ENCODE measurements around the gene SSUH2.

- TF ChIP-seq CTCF (IDR thresholded peaks at IDR 0.05) = no peak
- TF ChIP-seq POLR2A (IDR thresholded peaks at IDR 0.05) = no peak
- TF ChIP-seq EP300 (IDR thresholded peaks at IDR 0.05) = no peak
- TF ChIP-seq POLR2AphosphoS5 (IDR thresholded peaks at IDR 0.05) = no peak
Measured at GRCh38 chr3:8627949-8628348, 16.6 kb downstream of the SSUH2 start.
